ENCODE results near the gene DEPDC5. TPM values are rescaled to one million over a fixed set of nuclear protein-coding genes. Genes with fewer than 3 reads are reported as not detected.

The DEPDC5 gene
- total RNA-seq, 1 donor from 2014 or later, result 33.0 TPM

DNA sequence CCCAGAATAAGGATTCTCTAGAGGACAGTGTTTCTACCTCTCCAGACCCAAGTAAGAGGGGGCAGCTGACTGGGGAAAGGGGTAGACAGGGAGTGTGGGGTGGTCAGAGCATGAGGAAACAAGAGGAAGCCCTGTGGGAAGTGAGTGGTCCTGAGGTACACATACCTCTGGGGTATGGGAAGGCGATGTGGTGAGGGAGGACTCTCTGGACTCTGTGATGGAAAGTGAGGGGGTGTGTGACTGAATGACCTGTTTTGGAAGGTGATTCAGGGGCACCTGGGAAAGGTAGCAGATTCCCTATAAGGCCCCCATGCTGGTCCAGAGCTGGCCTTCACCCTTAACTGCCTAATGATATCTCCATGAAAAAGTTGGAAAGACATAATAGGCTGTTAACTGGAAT is 80.1 kb downstream of the DEPDC5 start:
- TF ChIP-seq, protein P1, sequence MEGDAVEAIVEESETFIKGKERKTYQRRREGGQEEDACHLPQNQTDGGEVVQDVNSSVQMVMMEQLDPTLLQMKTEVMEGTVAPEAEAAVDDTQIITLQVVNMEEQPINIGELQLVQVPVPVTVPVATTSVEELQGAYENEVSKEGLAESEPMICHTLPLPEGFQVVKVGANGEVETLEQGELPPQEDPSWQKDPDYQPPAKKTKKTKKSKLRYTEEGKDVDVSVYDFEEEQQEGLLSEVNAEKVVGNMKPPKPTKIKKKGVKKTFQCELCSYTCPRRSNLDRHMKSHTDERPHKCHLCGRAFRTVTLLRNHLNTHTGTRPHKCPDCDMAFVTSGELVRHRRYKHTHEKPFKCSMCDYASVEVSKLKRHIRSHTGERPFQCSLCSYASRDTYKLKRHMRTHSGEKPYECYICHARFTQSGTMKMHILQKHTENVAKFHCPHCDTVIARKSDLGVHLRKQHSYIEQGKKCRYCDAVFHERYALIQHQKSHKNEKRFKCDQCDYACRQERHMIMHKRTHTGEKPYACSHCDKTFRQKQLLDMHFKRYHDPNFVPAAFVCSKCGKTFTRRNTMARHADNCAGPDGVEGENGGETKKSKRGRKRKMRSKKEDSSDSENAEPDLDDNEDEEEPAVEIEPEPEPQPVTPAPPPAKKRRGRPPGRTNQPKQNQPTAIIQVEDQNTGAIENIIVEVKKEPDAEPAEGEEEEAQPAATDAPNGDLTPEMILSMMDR (IDR thresholded peaks at IDR 0.05; ENCODE audit: unreplicated experiment), result no peak
- Mint-ChIP-seq H3K4me1 (ENCODE audit: low read depth) (no peaks in the 10 kb centered on the region), H3K27ac (no peak overlapping the region), H3K4me3 (ENCODE audit: low read depth) (no peak overlapping the region), H3K9me3 (ENCODE audit: low read depth) (no peaks in the 10 kb centered on the region), H3K27me3 (no peaks in the 10 kb centered on the region), H3K36me3 (ENCODE audit: insufficient read depth) (peaks cover 9% of the 10 kb centered on the region)
- DNase-seq (ENCODE audit: low spot score, unreplicated experiment), result no peak

DNA sequence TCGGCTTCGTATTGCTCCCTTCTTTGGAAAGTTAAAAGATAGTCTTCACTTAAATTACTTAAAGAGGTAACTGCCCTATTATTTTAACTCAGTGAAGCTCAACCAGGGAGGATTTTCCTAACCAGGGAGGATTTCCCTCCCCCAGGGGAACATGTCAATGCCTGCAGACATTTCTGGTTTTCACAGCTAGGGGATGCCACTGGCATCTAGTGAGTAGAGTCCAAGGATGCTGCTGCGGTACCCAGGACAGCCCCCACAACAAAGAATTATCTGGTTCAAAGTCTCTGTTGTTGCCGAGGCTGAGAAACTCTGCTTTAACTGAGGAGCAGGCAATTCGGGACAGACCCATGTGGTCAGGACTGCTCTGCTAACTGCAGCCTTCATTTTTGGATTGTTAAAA is 82.2 kb downstream of the DEPDC5 start:
- Mint-ChIP-seq H3K4me1 (ENCODE audit: low read depth) (no peaks in the 10 kb centered on the region), H3K27me3 (no peaks in the 10 kb centered on the region), H3K36me3 (ENCODE audit: insufficient read depth) (peaks cover 11% of the 10 kb centered on the region), H3K4me3 (ENCODE audit: low read depth) (no peak overlapping the region), H3K27ac (no peak overlapping the region), H3K9me3 (ENCODE audit: low read depth) (no peaks in the 10 kb centered on the region)
- DNase-seq (ENCODE audit: low spot score, unreplicated experiment), result no peak
- TF ChIP-seq, protein P1 (IDR thresholded peaks at IDR 0.05; ENCODE audit: unreplicated experiment), result no peak

DNA sequence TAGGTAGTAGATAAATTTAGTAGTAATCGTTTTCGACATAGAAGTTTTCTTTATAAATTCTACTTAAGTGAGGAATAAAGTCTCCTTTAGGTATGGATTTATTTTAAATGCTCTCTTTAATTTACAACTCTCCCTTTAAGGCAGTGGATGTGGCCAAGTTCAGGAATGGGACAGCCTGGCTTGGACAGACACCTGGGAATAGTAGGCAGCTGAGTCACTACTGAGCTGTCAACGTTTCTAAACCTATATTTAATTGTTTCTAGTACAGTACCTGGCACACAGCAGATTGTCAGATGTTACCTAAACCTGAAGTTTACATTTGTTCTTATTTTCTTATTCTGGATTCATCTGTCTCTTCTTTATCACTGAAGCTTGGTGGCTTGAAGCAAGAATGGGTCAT is 85.1 kb downstream of the DEPDC5 start:
- Mint-ChIP-seq H3K27me3 (no peaks in the 10 kb centered on the region), H3K4me3 (ENCODE audit: low read depth) (no peak overlapping the region), H3K27ac (no peak overlapping the region), H3K9me3 (ENCODE audit: low read depth) (no peaks in the 10 kb centered on the region), H3K36me3 (ENCODE audit: insufficient read depth) (peaks cover 13% of the 10 kb centered on the region), H3K4me1 (ENCODE audit: low read depth) (no peaks in the 10 kb centered on the region)
- no peak for DNase-seq (ENCODE audit: low spot score, unreplicated experiment)
- TF ChIP-seq, protein P1 (IDR thresholded peaks at IDR 0.05; ENCODE audit: unreplicated experiment), result no peak

DNA sequence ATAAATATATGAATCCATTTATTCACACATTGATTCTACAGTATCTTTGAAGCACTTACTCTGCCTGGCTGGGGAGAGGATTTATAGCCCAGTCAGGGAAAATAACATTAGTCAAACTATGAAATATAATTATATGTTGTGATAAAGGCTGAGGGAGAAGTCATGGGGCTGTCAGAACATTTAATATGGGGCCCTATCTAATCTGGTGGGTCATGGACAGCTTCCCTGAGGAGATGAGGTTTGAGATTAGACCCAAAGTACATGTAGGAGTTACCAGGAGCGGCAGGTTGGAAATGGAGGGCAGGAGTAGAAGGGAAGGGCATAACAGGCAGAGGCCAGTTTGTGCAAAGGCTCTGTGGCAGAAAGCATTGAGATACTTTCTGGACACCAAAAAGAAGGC is 86.2 kb downstream of the DEPDC5 start:
- Mint-ChIP-seq H3K4me1 (ENCODE audit: low read depth) (no peaks in the 10 kb centered on the region), H3K27ac (no peak overlapping the region), H3K9me3 (ENCODE audit: low read depth) (no peaks in the 10 kb centered on the region), H3K4me3 (ENCODE audit: low read depth) (no peak overlapping the region), H3K27me3 (no peaks in the 10 kb centered on the region), H3K36me3 (ENCODE audit: insufficient read depth) (peaks cover 11% of the 10 kb centered on the region)
- no peak for DNase-seq (ENCODE audit: low spot score, unreplicated experiment)
- TF ChIP-seq, protein P1 (IDR thresholded peaks at IDR 0.05; ENCODE audit: unreplicated experiment), result no peak

DNA sequence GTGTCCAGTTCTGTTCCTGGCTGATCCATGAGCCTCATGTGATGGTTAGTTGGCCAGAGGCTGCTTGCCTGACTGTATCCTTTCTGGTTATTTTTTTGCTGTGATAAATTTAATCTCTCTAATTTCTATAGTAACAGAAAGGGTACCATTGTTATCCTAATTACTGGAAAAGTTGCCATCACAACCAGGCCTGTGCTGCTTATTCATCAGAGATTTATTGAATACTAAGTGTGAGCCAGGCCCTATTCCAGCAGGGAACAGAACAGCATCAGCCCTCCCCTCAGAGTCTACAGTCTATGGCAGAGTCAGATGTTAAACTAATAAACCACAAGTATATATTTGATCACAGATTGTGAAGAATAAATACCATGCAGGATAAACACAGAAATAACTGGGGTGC is 86.8 kb downstream of the DEPDC5 start:
- Mint-ChIP-seq H3K4me1 (ENCODE audit: low read depth) (no peaks in the 10 kb centered on the region), H3K27ac (no peak overlapping the region), H3K27me3 (no peaks in the 10 kb centered on the region), H3K9me3 (ENCODE audit: low read depth) (no peaks in the 10 kb centered on the region), H3K36me3 (ENCODE audit: insufficient read depth) (peaks cover 11% of the 10 kb centered on the region), H3K4me3 (ENCODE audit: low read depth) (no peak overlapping the region)
- DNase-seq (ENCODE audit: low spot score, unreplicated experiment), result no peak
- TF ChIP-seq, protein P1 (IDR thresholded peaks at IDR 0.05; ENCODE audit: unreplicated experiment), result no peak
